Osteoblast (primary cell): ENCODE results near the gene AHDC1. TPM values are rescaled to one million over a fixed set of nuclear protein-coding genes. Genes with fewer than 3 reads are reported as not detected.
"Not testable (repeated sequence)": the region's sequence is repeated elsewhere in the genome, so short reads cannot be mapped to it uniquely, and the experiment has no call there.

Experiments used
- DNase-seq: peaks from one replicate; pipeline ENCODE4 v3.0.0; 2011; ENCODE audit warnings: low spot score, mixed read lengths; ENCODE audit not compliant: insufficient read length; ENCODE audit errors: missing footprints
- H2AFZ ChIP-seq: 2 replicates; pipeline ENCODE4 v1.6.0; 2011; ENCODE audit warnings: mild to moderate bottlenecking, low read length
- H3K27ac ChIP-seq: 2 replicates; pipeline ENCODE4 v1.5.1; 2011; ENCODE audit warnings: mild to moderate bottlenecking, low read depth, low read length, moderate library complexity
- H3K27me3 ChIP-seq: 2 replicates; pipeline ENCODE4 v1.6.0; 2012; ENCODE audit warnings: mild to moderate bottlenecking, control low read depth, inconsistent platforms, low read length, moderate library complexity; ENCODE audit not compliant: insufficient read depth
- H3K36me3 ChIP-seq: 2 replicates; pipeline ENCODE4 v1.5.1; 2011; ENCODE audit warnings: mild to moderate bottlenecking, low read length, control low read depth, moderate library complexity; ENCODE audit not compliant: insufficient read depth
- H3K4me1 ChIP-seq: 2 replicates; pipeline ENCODE4 v1.5.1; 2011; ENCODE audit warnings: mild to moderate bottlenecking, low read length, control low read depth, moderate library complexity; ENCODE audit not compliant: insufficient read depth
- H3K4me2 ChIP-seq: 2 replicates; pipeline ENCODE4 v1.6.0; 2011; ENCODE audit warnings: mild to moderate bottlenecking, low read length; ENCODE audit not compliant: insufficient read depth
- H3K4me3 ChIP-seq: fragments of 200-600 bp; sonication (generic); 3 replicates; pipeline ENCODE4 v1.5.1; 2012; ENCODE audit warnings: mild to moderate bottlenecking, low read length, inconsistent platforms; ENCODE audit not compliant: insufficient read depth
- H3K79me2 ChIP-seq: 2 replicates; pipeline ENCODE4 v1.6.0; 2012; ENCODE audit warnings: mild to moderate bottlenecking, low read length, control low read depth, inconsistent platforms; ENCODE audit not compliant: insufficient read depth
- H3K9me3 ChIP-seq: 2 replicates; pipeline ENCODE4 v1.5.1; 2011; ENCODE audit warnings: low read depth, low read length, control low read depth
- H4K20me1 ChIP-seq: 2 replicates; pipeline ENCODE4 v1.6.0; 2012; ENCODE audit warnings: mild to moderate bottlenecking, low read length, control low read depth; ENCODE audit not compliant: insufficient read depth
- total RNA-seq: library from RNA; depleted of rRNA; stranded (reverse); fragments of >200 nt; gene quantifications from 2 replicates; pipeline ENCODE4 v1.2.3, GENCODE V29; 2012
- TF ChIP-seq, protein P1 (sequence below): IDR thresholded peaks from 2 replicates; pipeline ENCODE4 v1.5.1; 2011; ENCODE audit warnings: mild to moderate bottlenecking, low read depth, low read length, moderate library complexity; ENCODE audit errors: extremely low read depth

Gene AHDC1
- total RNA-seq, 1 donor: 11.2 TPM

DNA sequence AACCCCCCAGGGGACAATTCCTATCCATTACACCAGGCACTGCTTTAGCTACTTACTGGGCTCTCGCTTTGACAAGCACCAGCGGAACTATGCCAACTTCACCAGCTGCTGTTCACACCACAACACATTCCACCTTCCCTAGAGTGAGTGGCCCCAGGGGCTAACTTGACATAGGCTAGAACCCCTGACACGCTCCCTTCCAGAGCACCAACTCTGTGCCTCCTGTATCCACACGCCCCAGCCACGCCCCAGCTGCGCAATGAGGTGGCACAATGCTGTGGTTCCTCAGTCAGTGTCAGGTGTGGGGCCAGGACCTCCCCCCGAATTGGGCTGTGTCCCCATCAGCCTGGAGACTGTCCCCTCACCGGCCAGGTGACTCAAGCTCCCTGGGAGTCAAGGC lies 42.7 kb upstream of the AHDC1 start:
- Histone ChIP-seq H3K27ac (no peak overlapping the region), H4K20me1 (no peaks in the 10 kb centered on the region), H3K4me1 (peaks cover 12% of the 10 kb centered on the region), H3K4me3 (no peak overlapping the region), H3K79me2 (no peaks in the 10 kb centered on the region), H3K4me2 (no peak overlapping the region), H3K27me3 (no peaks in the 10 kb centered on the region), H2AFZ (no peak overlapping the region), H3K9me3 (no peaks in the 10 kb centered on the region), H3K36me3 (no peaks in the 10 kb centered on the region)
- TF ChIP-seq, protein P1, sequence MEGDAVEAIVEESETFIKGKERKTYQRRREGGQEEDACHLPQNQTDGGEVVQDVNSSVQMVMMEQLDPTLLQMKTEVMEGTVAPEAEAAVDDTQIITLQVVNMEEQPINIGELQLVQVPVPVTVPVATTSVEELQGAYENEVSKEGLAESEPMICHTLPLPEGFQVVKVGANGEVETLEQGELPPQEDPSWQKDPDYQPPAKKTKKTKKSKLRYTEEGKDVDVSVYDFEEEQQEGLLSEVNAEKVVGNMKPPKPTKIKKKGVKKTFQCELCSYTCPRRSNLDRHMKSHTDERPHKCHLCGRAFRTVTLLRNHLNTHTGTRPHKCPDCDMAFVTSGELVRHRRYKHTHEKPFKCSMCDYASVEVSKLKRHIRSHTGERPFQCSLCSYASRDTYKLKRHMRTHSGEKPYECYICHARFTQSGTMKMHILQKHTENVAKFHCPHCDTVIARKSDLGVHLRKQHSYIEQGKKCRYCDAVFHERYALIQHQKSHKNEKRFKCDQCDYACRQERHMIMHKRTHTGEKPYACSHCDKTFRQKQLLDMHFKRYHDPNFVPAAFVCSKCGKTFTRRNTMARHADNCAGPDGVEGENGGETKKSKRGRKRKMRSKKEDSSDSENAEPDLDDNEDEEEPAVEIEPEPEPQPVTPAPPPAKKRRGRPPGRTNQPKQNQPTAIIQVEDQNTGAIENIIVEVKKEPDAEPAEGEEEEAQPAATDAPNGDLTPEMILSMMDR: no peak
- DNase-seq: no peak

DNA sequence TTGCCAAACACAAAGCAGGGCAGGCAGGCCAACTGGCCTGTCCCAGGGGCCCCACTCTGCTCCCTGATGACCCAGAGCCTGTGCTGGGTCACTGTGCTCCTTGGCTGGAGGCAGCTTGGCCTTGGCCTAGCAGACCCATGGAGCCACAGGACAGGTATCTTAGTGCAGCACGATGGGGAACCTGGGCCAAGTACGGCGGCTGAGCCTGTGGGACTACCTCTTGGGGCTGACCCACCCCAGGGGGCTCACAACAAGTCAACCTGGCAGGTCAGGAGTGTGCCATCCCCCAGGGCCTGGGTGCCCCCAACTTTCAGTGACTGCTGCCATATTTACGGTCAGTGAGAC lies 41.1 kb upstream of the AHDC1 start:
- peaks cover under 1% of the 10 kb centered on the region for H3K4me1 ChIP-seq
- H3K27ac ChIP-seq: no peak overlapping the region
- H3K4me3 ChIP-seq: no peak overlapping the region
- peak; percentile 4 for DNase-seq
- TF ChIP-seq, protein P1: no peak
- H3K79me2 ChIP-seq: no peaks in the 10 kb centered on the region
- no peak overlapping the region for H3K4me2 ChIP-seq
- H3K36me3 ChIP-seq: no peaks in the 10 kb centered on the region
- no peak overlapping the region for H2AFZ ChIP-seq
- no peaks in the 10 kb centered on the region for H3K9me3 ChIP-seq
- H4K20me1 ChIP-seq: no peaks in the 10 kb centered on the region
- no peaks in the 10 kb centered on the region for H3K27me3 ChIP-seq

DNA sequence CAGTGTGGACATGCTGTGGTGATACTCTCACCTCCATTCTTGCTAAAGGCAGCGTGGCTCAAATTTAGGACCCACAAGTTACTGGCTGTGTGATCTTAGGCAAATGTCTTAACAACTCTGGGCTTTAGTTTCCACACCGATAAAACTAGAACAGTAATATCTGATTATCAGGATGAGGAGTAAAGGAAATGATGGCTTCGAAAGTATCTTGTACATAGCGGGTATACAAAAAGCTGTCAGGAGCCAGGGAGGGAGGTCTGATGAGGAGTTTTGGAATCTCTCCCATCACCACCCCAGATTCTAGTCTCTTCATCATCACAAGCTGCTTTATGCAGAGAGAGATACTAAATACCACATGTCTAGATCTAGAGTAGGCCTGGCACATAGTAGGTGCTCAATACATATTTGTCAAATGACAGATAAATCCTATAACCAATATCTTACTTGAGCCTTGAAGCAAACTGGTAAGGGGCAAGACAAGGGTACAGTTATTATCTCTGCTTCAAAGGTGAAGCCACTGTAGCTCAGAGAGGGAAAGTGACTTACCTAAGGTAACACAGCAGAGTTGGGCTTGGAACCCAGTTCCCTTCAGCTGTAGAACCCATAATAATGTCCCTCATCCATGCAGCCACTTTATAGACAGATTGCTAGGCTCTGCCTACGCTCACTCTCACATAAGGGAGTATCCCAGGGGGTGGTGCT lies 40.6 kb upstream of the AHDC1 start:
- Histone ChIP-seq H3K4me2 (no peak overlapping the region), H3K4me3 (no peak overlapping the region), H3K27ac (no peak overlapping the region), H2AFZ (peak overlapping the region; percentile 14), H3K27me3 (no peaks in the 10 kb centered on the region), H3K36me3 (no peaks in the 10 kb centered on the region), H3K4me1 (no peaks in the 10 kb centered on the region), H3K9me3 (no peaks in the 10 kb centered on the region), H4K20me1 (no peaks in the 10 kb centered on the region), H3K79me2 (no peaks in the 10 kb centered on the region)
- TF ChIP-seq, protein P1: no peak
- DNase-seq: peak; percentile 58

DNA sequence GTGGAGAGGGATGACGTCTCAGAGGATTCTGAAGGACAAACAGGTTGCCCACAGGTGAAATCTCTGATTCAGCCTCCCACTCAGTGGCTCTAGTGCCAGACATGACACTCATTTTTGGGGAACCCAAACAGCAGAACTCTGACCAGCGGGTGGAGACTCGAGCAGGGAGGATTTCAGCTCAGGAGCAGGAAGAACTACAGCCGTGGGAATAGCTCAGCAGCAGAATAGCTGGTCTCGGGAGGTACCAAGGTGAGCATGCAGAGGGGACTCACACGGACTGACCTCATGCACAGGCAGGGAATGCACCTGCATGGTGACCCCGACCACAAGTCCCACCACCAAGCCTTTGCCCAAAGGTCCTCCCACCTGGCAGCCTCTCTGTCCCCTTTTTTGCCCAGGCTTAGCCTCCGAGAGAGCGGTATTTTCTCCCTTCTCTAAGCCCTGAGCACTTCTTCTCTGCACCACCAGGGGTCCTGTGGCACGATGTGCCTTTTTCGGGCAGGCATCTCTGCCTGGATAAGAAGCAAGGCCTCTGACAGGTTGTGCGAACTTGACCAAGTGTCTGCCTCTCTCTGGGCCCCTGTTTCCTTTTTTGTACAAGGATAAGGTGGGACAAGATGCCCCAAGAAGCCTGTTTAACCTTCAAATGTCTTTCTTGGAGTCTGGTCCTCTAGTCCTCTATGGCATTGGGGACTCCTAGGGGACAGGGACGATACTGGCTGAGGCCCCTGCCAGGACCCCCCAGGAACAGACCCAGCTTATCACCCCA lies 39.8 kb upstream of the AHDC1 start:
- Histone ChIP-seq H3K4me2 (peak overlapping the region; percentile 44), H4K20me1 (no peaks in the 10 kb centered on the region)

DNA sequence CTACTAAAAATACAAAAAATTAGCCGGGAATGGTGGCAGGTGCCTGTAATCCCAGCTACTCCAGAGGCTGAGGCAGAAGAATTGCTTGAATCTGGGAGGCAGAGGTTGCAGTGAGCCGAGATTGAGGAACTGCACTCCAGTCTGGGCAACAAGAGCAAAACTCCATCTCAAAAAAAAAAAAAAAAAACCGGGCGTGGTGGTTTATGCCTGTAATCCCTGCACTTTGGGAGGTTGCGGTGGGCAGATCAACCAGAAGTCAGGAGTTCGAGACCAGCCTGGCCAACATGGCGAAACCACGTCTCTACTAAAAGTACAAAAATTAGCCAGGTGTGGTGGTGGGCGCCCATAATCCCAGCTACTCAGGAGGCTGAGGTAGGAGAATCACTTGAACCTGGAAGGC lies 36.6 kb upstream of the AHDC1 start:
- not testable (repeated sequence) for H3K4me1 ChIP-seq, H2AFZ ChIP-seq, H3K4me3 ChIP-seq

More for the DNA sequence above, 39.8 kb upstream of the AHDC1 start:
- TF ChIP-seq, protein P1: peak; percentile 91
- no peaks in the 10 kb centered on the region for H3K9me3 ChIP-seq
- no peaks in the 10 kb centered on the region for H3K79me2 ChIP-seq
- H3K36me3 ChIP-seq: no peaks in the 10 kb centered on the region
- no peaks in the 10 kb centered on the region for H3K27me3 ChIP-seq
- no peaks in the 10 kb centered on the region for H3K4me1 ChIP-seq
- no peak overlapping the region for H3K27ac ChIP-seq
- H3K4me3 ChIP-seq: no peak overlapping the region
- peak overlapping the region; percentile 14 for H2AFZ ChIP-seq
- peak; percentile 95 for DNase-seq

More for the DNA sequence above, 36.6 kb upstream of the AHDC1 start:
- H3K4me2 ChIP-seq, H3K79me2 ChIP-seq, H4K20me1 ChIP-seq, H3K36me3 ChIP-seq, H3K27ac ChIP-seq, DNase-seq, H3K9me3 ChIP-seq, H3K27me3 ChIP-seq: not testable (repeated sequence)
